B cell (primary cell): ENCODE measurements around the gene GLIPR2. TPM values are rescaled to one million over a fixed set of nuclear protein-coding genes. Genes with fewer than 3 reads are reported as not detected.
A peak's percentile ranks its signal among the peaks of the same experiment; 100 is the strongest.

ENCODE experiments used
- ATAC-seq: fragments of 200-7000 bp; cut with Tn5 transposase; one replicate; pipeline ENCODE4 v1.10.0; 2021; ENCODE audit warnings: low read depth, mild to moderate bottlenecking, moderate number of reproducible peaks, moderate library complexity
- CTCF ChIA-PET: fragments of 350-600 bp; sonication (Branson Sonifier 250); formaldehyde crosslinking; loops from one replicate; lab custom pipeline; 2021; ENCODE audit warnings: antibody characterized with exemption, inconsistent platforms; lab: Charles Lee
- POLR2A ChIA-PET: fragments of 350-600 bp; sonication (Branson Sonifier 250); formaldehyde crosslinking; loops from one replicate; lab custom pipeline; 2021; ENCODE audit warnings: antibody characterized with exemption; lab: Charles Lee
- DNase-seq: peaks from one replicate; pipeline ENCODE4 v3.0.0; 2013
- H2AFZ ChIP-seq: 2 replicates; pipeline ENCODE4 v1.6.1; 2012; ENCODE audit warnings: mild to moderate bottlenecking, low read depth, low read length; ENCODE audit not compliant: insufficient read depth, poor library complexity, severe bottlenecking
- H3K27ac ChIP-seq, 2 donors: 1 replicate in 1 of 2; 2 replicates in 1 of 2; pipeline ENCODE4 v1.5.1; 2012 to 2013; ENCODE audit warnings: low read length in 2 of 2, mild to moderate bottlenecking in 2 of 2, moderate library complexity in 1 of 2
- H3K27me3 ChIP-seq, 4 experiments: fragments of 200-600 bp in 1 of 4; sonication (generic) in 1 of 4; replicated peaks in 1 of 4; 1 replicate in 2 of 4; 2 replicates in 2 of 4; pipeline versions ENCODE4 v1.6.1 to v1.7.0; 2013 to 2016; ENCODE audit warnings: low read length in 3 of 4, mild to moderate bottlenecking in 2 of 4, mixed read lengths in 1 of 4, moderate library complexity in 1 of 4; ENCODE audit not compliant: insufficient read depth in 4 of 4, control insufficient read depth in 3 of 4; ENCODE audit errors: control extremely low read depth in 1 of 4
- H3K36me3 ChIP-seq, 2 experiments: replicated peaks in 1 of 2; 1 replicate in 1 of 2; 2 replicates in 1 of 2; pipeline versions ENCODE4 v1.6.1 to v1.7.1; 2013; ENCODE audit warnings: low read length in 1 of 2; ENCODE audit not compliant: insufficient read depth in 2 of 2, control insufficient read depth in 1 of 2; ENCODE audit errors: control extremely low read depth in 1 of 2, extremely low read depth in 1 of 2
- H3K4me1 ChIP-seq, 2 donors: fragments of 200-600 bp in 1 of 2; sonication (generic) in 1 of 2; 1 replicate in 1 of 2; 2 replicates in 1 of 2; pipeline versions ENCODE4 v1.5.1 to v1.6.1; 2013 to 2017; ENCODE audit warnings: low read length in 2 of 2; ENCODE audit not compliant: control insufficient read depth in 2 of 2, insufficient read depth in 2 of 2
- H3K4me2 ChIP-seq: replicated peaks from 2 replicates; pipeline ENCODE3; 2012; ENCODE audit warnings: mild to moderate bottlenecking, low read depth, low read length; ENCODE audit not compliant: poor library complexity, severe bottlenecking
- H3K4me3 ChIP-seq, 5 experiments: fragments of 200-600 bp in 1 of 5; sonication (generic) in 1 of 5; 1 replicate in 3 of 5; 2 replicates in 2 of 5; pipeline versions ENCODE4 v1.5.1 to v1.7.0; 2011 to 2016; ENCODE audit warnings: low read length in 4 of 5, mild to moderate bottlenecking in 4 of 5, low read depth in 2 of 5, control low read depth in 1 of 5, moderate library complexity in 1 of 5; ENCODE audit not compliant: insufficient read depth in 1 of 5; ENCODE audit errors: control extremely low read depth in 1 of 5, extremely low read depth in 1 of 5
- H3K79me2 ChIP-seq: fragments of 200-600 bp; sonication (generic); one replicate; pipeline ENCODE4 v1.6.0; 2016; ENCODE audit warnings: low read length; ENCODE audit not compliant: control insufficient read depth, insufficient read depth
- H3K9ac ChIP-seq: fragments of 200-600 bp; sonication (generic); 2 replicates; pipeline ENCODE4 v1.6.1; 2017; ENCODE audit warnings: mild to moderate bottlenecking, low read length, moderate library complexity
- H3K9me3 ChIP-seq, 3 donors: one replicate each; pipeline versions ENCODE4 v1.6.1 to v1.7.1; 2013; ENCODE audit warnings: low read length in 2 of 3; ENCODE audit not compliant: control insufficient read depth in 2 of 3, insufficient read depth in 1 of 3; ENCODE audit errors: control extremely low read depth in 1 of 3
- H4K20me1 ChIP-seq: 2 replicates; pipeline ENCODE4 v1.6.0; 2012; ENCODE audit warnings: mild to moderate bottlenecking, low read length; ENCODE audit not compliant: insufficient read depth, control insufficient read depth, poor library complexity, severe bottlenecking
- H3K27ac Mint-ChIP-seq: one replicate; pipeline ENCODE4 v1.8.0; 2021; ENCODE audit warnings: mixed read lengths
- H3K27me3 Mint-ChIP-seq: one replicate; pipeline ENCODE4 v1.8.0; 2021; ENCODE audit warnings: mixed read lengths
- H3K4me1 Mint-ChIP-seq: one replicate; pipeline ENCODE4 v1.8.0; 2021; ENCODE audit warnings: mixed read lengths
- H3K4me3 Mint-ChIP-seq: one replicate; pipeline ENCODE4 v1.8.0; 2021; ENCODE audit warnings: mixed read lengths
- H3K9me3 Mint-ChIP-seq: one replicate; pipeline ENCODE4 v1.8.0; 2022; ENCODE audit warnings: mixed read lengths; ENCODE audit not compliant: insufficient read depth
- CTCF ChIP-seq: fragments of 200-600 bp; IDR thresholded peaks from one replicate; pipeline ENCODE4 v1.8.0; 2022; ENCODE audit warnings: antibody characterized with exemption, mild to moderate bottlenecking
- EZH2 ChIP-seq: IDR thresholded peaks from 2 replicates; pipeline ENCODE4 v1.6.1; 2012; ENCODE audit warnings: borderline replicate concordance, low read depth, mild to moderate bottlenecking, moderate library complexity, low read length; ENCODE audit not compliant: insufficient read depth, poor library complexity, severe bottlenecking
- WGBS: methylation state at CpG from one replicate; pipeline ENCODE4 v1.1.5; 2013; ENCODE audit warnings: missing lambda C conversion rate; ENCODE audit not compliant: insufficient coverage; 5-methylcytosine and 5-hydroxymethylcytosine counted together
- intact Hi-C: fragments of 100-400 bp; cut with micrococcal nuclease; formaldehyde crosslinking; loops from one replicate; pipeline ENCODE4 v1.10.0; 2022
- polyA plus RNA-seq: library from polyadenylated mRNA; depleted of rRNA; stranded (reverse); fragments of >200 nt; gene quantifications from 2 replicates; pipeline ENCODE4 v1.2.3, GENCODE V29; 2012
- total RNA-seq, 2 donors: library from RNA; stranded (reverse); fragments of 120-200 nt in 1 of 2; gene quantifications; 1 replicate in 1 of 2; 2 replicates in 1 of 2; pipeline versions ENCODE4 v1.2.3 to v1.2.4, GENCODE V29; 2013 to 2022

GLIPR2 gene
- total and polyA plus RNA-seq, 2 donors (not counting 1 experiment from before 2014, with no cell fraction given): 13.7 to 14.6 TPM

- Histone ChIP-seq H3K27me3 (no peaks in the 10 kb centered on the region), H3K4me1 (peaks cover 51 to 82% of the 10 kb centered on the region in 2 donors), H3K9me3 (peaks cover 0 to 9% (median 5%) of the 10 kb centered on the region in 3 donors), H3K9ac (no peak overlapping the region), H4K20me1 (no peaks in the 10 kb centered on the region), H3K36me3 (peaks cover 0 to 5% of the 10 kb centered on the region in 2 experiments), H3K79me2 (peaks cover 52% of the 10 kb centered on the region), H3K4me3 (no peak overlapping the region), H3K27ac (no peak overlapping the region), H2AFZ (no peak overlapping the region), H3K4me2 (peak overlapping the region; percentile 15)
- ATAC-seq (no peak), DNase-seq (no peak)
- Mint-ChIP-seq H3K4me3 (no peak overlapping the region), H3K27me3 (no peaks in the 10 kb centered on the region), H3K4me1 (peaks cover 76% of the 10 kb centered on the region), H3K9me3 (no peaks in the 10 kb centered on the region), H3K27ac (no peak overlapping the region)
- intact Hi-C loops: no loop called here
- POLR2A ChIA-PET: interaction anchor here (0.9 kb wide), 1 partner anchor 11 kb away, joined by 3 read pairs; the partner anchor contains the start of gene GLIPR2
- 69% methylated on average over 10 of the region's 14 CpGs for WGBS
- CTCF ChIA-PET: interaction anchor here (1.3 to 5.9 kb wide), 3 partner anchors 17 to 59 kb away, joined by 3 to 54 read pairs (median 16); partner anchors contain the start of gene CCIN
- TF ChIP-seq EZH2 (no peak), CTCF (no peak)
Observed at GRCh38 chr9:36148311-36149051, 11.9 kb downstream of the GLIPR2 start.

GRCh38 chr9:36149197-36149596 lies 12.7 kb downstream of the GLIPR2 start:
- peaks cover 75% of the 10 kb centered on the region for H3K4me1 Mint-ChIP-seq
- Histone ChIP-seq H3K36me3 (peaks cover 0 to 5% of the 10 kb centered on the region in 2 experiments), H4K20me1 (no peaks in the 10 kb centered on the region), H3K9me3 (peaks cover 0 to 9% (median 5%) of the 10 kb centered on the region in 3 donors), H3K27me3 (no peaks in the 10 kb centered on the region), H3K4me2 (no peak overlapping the region), H3K4me1 (peaks cover 49 to 82% of the 10 kb centered on the region in 2 donors), H3K27ac (no peak overlapping the region), H3K4me3 (no peak overlapping the region), H2AFZ (no peak overlapping the region), H3K9ac (no peak overlapping the region), H3K79me2 (peaks cover 45% of the 10 kb centered on the region)
- no peak for TF ChIP-seq CTCF
- no peak for TF ChIP-seq EZH2
- DNase-seq (no peak), ATAC-seq (no peak)
- H3K27me3 Mint-ChIP-seq: no peaks in the 10 kb centered on the region
- no peak overlapping the region for H3K27ac Mint-ChIP-seq
- H3K4me3 Mint-ChIP-seq: no peak overlapping the region
- CTCF ChIA-PET: interaction anchor here (1.3 to 5.9 kb wide), 3 partner anchors 17 to 60 kb away, joined by 3 to 54 read pairs (median 16); partner anchors contain the start of gene CCIN
- H3K9me3 Mint-ChIP-seq: no peaks in the 10 kb centered on the region
- intact Hi-C loops: no loop called here
- WGBS: 88% methylated on average over 4 of the region's 4 CpGs
- POLR2A ChIA-PET: no interaction called here
